HG03342 (cell line): Measurements from ENCODE around the gene PGAP3.

ENCODE experiments used
- ATAC-seq: cut with Tn5 transposase; IDR thresholded peaks from one replicate; pipeline ENCODE4 v1.9.1; 2021; ENCODE audit warnings: mild to moderate bottlenecking, moderate library complexity; ENCODE audit not compliant: unreplicated experiment

PGAP3 gene

GRCh38 chr17:39639566-39640458 lies 48.0 kb downstream of the PGAP3 start:
- ATAC-seq = no peak

DNA sequence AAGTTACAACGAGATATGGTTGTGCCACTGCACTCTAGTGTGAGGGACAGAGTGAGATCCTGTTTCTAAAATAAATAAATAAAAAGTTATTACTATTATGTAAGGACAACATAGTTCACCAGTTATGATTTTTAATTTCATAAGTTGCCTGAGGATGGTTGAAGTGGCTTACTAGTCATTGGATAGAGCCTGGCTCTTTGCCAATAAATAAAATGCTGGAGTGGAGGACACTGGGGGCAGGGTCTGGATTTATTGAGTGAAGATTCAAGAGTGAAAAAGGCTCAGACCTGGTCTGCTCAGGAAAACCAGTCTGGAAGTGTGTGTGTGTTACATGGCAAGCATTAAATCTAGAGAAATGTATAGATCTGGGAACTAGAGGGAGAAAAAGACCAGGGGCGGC lies 48.8 kb downstream of the PGAP3 start:
- ATAC-seq = no peak

GRCh38 chr17:39638317-39638716 lies 49.5 kb downstream of the PGAP3 start:
- no peak for ATAC-seq

GRCh38 chr17:39636927-39637736 lies 50.7 kb downstream of the PGAP3 start, which contains the start of gene STARD3:
TSS of gene STARD3 (plus strand) at chr17:39637144. CDS start at chr17:39653532, 16,388 bp downstream.
- peak; percentile 77 for ATAC-seq

GRCh38 chr17:39636587-39636926 lies 51.3 kb downstream of the PGAP3 start:
- ATAC-seq = peak; percentile 33

DNA sequence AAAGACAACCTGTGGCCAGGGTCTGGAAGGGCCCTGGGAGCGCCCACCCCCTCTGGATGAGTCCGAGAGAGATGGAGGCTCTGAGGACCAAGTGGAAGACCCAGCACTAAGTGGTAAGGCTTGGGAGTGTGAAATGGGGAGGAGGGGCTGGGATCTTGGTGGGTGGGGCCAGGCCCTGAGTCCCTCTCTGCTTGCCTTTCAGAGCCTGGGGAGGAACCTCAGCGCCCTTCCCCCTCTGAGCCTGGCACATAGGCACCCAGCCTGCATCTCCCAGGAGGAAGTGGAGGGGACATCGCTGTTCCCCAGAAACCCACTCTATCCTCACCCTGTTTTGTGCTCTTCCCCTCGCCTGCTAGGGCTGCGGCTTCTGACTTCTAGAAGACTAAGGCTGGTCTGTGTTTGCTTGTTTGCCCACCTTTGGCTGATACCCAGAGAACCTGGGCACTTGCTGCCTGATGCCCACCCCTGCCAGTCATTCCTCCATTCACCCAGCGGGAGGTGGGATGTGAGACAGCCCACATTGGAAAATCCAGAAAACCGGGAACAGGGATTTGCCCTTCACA lies 52.2 kb downstream of the PGAP3 start:
- ATAC-seq = no peak

DNA sequence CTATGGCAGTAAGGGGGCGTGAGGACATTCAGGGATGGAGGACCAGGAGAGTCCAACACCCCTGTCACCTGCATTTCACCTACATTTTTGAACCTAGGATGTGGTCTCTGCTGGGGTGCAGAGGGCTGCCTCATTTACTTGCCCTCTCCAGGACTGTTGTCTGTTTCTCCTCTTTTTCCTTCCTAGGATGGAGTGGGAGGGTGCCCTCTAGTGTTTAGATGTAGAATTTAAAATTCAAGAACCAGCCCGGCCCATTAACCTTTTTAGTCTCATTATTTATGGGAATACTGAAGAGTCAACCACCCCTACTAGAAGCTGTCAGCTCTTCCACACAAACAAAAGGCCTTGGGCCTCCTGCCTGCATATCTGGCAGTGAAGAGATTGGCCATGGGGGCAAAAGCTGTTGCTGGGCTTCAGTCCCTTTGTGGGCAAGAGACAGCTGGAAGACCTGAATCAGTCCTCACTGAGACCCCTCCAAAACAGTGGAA lies 53.4 kb downstream of the PGAP3 start:
- ATAC-seq = no peak

GRCh38 chr17:39633570-39634183 lies 54.2 kb downstream of the PGAP3 start:
- ATAC-seq = no peak

GRCh38 chr17:39632153-39632941 lies 55.5 kb downstream of the PGAP3 start:
- ATAC-seq = no peak

DNA sequence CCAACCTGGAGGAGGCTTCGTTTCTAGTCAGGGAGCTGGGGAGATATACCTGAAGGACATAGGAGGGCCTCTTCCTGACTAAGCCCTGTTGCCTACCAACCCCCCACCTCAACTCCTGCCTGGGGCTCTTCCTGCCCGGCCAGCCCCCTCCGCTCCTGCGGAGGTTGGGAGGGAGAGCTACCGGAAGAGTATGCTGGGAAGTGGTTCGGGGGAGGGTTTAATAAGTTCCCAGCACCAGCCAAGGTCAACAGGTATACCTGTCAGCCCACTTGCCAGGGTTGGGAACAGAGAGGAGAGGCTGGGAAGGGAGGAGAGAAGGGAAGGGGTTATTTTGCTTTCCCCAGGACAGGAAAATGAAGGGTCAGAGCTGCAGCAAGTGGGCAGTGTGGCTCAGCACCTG lies 56.5 kb downstream of the PGAP3 start:
- no peak for ATAC-seq

- ATAC-seq = no peak
Observed at GRCh38 chr17:39629898-39630297, 58.0 kb downstream of the PGAP3 start.

DNA sequence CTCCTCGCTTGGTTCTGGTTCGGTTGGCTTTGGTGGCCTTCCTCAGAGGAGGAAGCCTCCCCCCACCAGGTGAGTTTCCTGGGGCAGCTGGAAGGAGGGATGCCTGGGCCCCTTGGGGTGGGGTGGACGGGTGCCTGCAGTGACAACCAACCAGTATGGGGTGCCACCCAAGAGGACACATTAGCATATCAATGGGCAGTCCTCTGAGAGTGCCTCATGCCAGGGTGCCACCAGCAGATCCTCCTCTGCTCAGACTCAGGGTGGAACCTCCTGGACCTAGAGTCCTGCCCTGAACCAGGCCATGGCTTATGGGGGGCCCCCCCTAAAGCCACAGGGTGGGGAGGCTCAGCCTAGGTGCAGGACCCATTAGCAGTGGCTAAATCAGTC lies 58.4 kb downstream of the PGAP3 start:
- no peak for ATAC-seq

GRCh38 chr17:39628655-39629493 lies 59.0 kb downstream of the PGAP3 start:
- ATAC-seq = no peak

GRCh38 chr17:39627712-39628516 lies 59.9 kb downstream of the PGAP3 start:
- ATAC-seq = no peak

GRCh38 chr17:39627047-39627711 lies 60.7 kb downstream of the PGAP3 start:
- ATAC-seq = no peak

DNA sequence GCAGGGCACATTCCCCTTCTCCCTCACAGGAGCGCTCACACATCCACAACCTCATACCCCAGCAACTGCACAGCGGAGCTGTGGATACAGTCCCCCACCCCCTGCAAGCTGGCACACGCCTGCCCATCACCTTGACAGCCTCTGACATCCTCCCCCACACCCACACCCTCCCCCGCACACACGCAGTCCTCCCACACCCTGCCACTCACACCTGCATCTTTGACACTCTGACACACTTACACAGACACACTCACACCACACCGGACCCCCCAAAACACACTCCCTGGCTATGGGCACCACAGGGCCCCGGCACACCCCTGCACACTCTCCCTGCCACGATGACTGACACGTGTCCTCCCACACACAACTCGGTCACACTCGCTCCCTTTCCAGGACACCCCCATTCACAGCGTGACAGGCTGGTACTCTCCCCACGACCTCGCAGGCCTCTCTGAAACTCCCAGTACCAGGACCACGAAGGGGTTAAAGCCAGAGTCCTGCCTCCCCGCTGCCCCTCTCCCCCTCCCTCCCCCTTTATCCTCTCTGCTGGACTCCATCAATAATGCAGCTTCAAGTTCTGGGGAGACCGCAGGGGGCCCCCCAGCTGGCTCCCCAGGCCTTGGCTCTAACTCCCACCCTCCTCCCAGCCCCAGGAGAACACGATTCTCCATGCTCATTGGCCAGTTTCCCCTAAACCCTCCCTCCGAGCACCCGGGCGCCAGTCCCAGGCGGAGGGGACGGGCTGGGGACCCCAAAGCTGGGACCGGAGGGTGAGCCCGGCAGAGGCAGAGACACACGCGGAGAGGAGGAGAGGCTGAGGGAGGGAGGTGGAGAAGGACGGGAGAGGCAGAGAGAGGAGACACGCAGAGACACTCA lies 61.4 kb downstream of the PGAP3 start, which contains the start of gene PPP1R1B:
Gene PPP1R1B, plus strand, starts transcription at position 782 of the 876 bp plus-strand sequence. CDS start 441 bp downstream, outside the sequence.
- ATAC-seq = no peak
